Karpas-422 (cell line): ENCODE data around the gene ZNF175. TPM values are rescaled to one million over a fixed set of nuclear protein-coding genes. Genes with fewer than 3 reads are reported as not detected.

Experiments used
- DNase-seq: peaks from one replicate; pipeline ENCODE4 v3.0.0-alpha.2; 2015
- H2AFZ ChIP-seq: fragments of 200-600 bp; sonication (generic); 2 replicates; pipeline ENCODE4 v1.6.1; 2014; ENCODE audit warnings: antibody characterized with exemption, low read length, mixed read lengths
- H3K27ac ChIP-seq: fragments of 200-600 bp; sonication (generic); 2 replicates; pipeline ENCODE4 v1.5.1; 2014; ENCODE audit warnings: mild to moderate bottlenecking, low read length, moderate library complexity
- H3K27me3 ChIP-seq: fragments of 200-600 bp; sonication (generic); 2 replicates; pipeline ENCODE4 v1.6.1; 2014; ENCODE audit warnings: low read length, mixed read lengths
- H3K36me3 ChIP-seq: fragments of 200-600 bp; sonication (generic); 2 replicates; pipeline ENCODE4 v1.6.1; 2014; ENCODE audit warnings: low read length, mixed read lengths; ENCODE audit not compliant: insufficient read depth
- H3K4me1 ChIP-seq: fragments of 200-600 bp; sonication (generic); 2 replicates; pipeline ENCODE4 v1.6.1; 2014; ENCODE audit warnings: mild to moderate bottlenecking, low read length, mixed read lengths
- H3K4me2 ChIP-seq: fragments of 200-600 bp; sonication (generic); 2 replicates; pipeline ENCODE4 v1.6.1; 2014; ENCODE audit warnings: low read length, low read depth, mild to moderate bottlenecking; ENCODE audit not compliant: poor library complexity, severe bottlenecking
- H3K4me3 ChIP-seq: fragments of 200-600 bp; sonication (generic); 2 replicates; pipeline ENCODE4 v1.5.1; 2014; ENCODE audit warnings: mild to moderate bottlenecking, antibody characterized with exemption, low read length, mixed read lengths
- H3K79me2 ChIP-seq: fragments of 200-600 bp; sonication (generic); 2 replicates; pipeline ENCODE4 v1.6.1; 2014; ENCODE audit warnings: mild to moderate bottlenecking, low read length, mixed read lengths
- H3K9ac ChIP-seq: fragments of 200-600 bp; sonication (generic); 2 replicates; pipeline ENCODE4 v1.6.0; 2014; ENCODE audit warnings: low read length
- H3K9me2 ChIP-seq: fragments of 200-600 bp; sonication (generic), shearing (Covaris generic); replicated peaks from 2 replicates; pipeline ENCODE4 v1.6.0; 2014; ENCODE audit warnings: mild to moderate bottlenecking, low read length, moderate library complexity; ENCODE audit not compliant: insufficient read depth
- H3K9me3 ChIP-seq: fragments of 300-700, 200-600 bp; sonication (generic); 2 replicates; pipeline ENCODE4 v1.6.1; 2014; ENCODE audit warnings: low read length, mixed read lengths
- H4K20me1 ChIP-seq: fragments of 200-600 bp; sonication (generic); 2 replicates; pipeline ENCODE4 v1.6.1; 2014; ENCODE audit warnings: mild to moderate bottlenecking, antibody characterized with exemption, low read length, low read depth; ENCODE audit not compliant: insufficient read depth
- total RNA-seq: library from RNA; depleted of rRNA; stranded (reverse); fragments of >200 nt; shearing (Covaris generic); gene quantifications from 2 replicates; pipeline ENCODE4 v1.2.3, GENCODE V29; 2014; ENCODE audit warnings: low replicate concordance

The ZNF175 gene
- total RNA-seq, 1 experiment from 2014 or later, result 8.9 TPM

- Histone ChIP-seq H3K4me1 (peaks cover 15% of the 10 kb centered on the region), H2AFZ (no peak overlapping the region), H3K4me2 (no peak overlapping the region), H3K27ac (no peak overlapping the region), H3K9me3 (peaks cover 5% of the 10 kb centered on the region; the same call in 1 of the 2 replicates), H4K20me1 (no peaks in the 10 kb centered on the region), H3K36me3 (no peaks in the 10 kb centered on the region), H3K79me2 (no peaks in the 10 kb centered on the region), H3K4me3 (no peak overlapping the region), H3K27me3 (no peaks in the 10 kb centered on the region), H3K9me2 (no peaks in the 10 kb centered on the region), H3K9ac (no peak overlapping the region)
- DNase-seq, result no peak
Observed at GRCh38 chr19:51598159-51598915, 27.3 kb downstream of the ZNF175 start.

DNA sequence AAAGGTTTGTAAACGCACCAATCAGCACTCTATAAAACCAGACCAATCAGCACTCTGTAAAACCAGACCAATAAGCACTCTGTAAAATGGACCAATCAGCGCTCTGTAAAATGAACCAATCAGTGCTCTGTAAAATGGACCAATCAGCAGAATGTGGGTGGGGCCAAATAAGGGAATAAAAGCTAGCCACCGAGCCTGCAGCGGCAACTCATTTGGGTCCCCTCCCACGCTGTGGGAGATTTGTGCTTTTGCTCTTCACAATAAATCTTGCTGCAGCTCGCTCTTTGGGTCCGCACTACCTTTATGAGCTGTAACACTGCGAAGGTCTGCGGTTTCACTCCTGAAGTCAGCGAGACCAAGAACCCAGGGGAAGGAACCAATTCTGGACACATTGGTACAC, 28.0 kb downstream of the ZNF175 start:
- Histone ChIP-seq H3K36me3 (no peaks in the 10 kb centered on the region), H3K79me2 (no peaks in the 10 kb centered on the region), H3K4me2 (no peak overlapping the region), H3K9me3 (peaks cover 5% of the 10 kb centered on the region; the same call in 1 of the 2 replicates), H3K4me1 (peaks cover 7% of the 10 kb centered on the region), H3K9me2 (no peaks in the 10 kb centered on the region), H3K9ac (no peak overlapping the region), H3K4me3 (no peak overlapping the region), H4K20me1 (no peaks in the 10 kb centered on the region), H3K27me3 (no peaks in the 10 kb centered on the region), H2AFZ (no peak overlapping the region), H3K27ac (no peak overlapping the region)
- peak; percentile 52 for DNase-seq

- Histone ChIP-seq H3K9me3 (peaks cover 5% of the 10 kb centered on the region; the same call in 1 of the 2 replicates), H3K9ac (no peak overlapping the region), H3K79me2 (no peaks in the 10 kb centered on the region), H3K27me3 (no peaks in the 10 kb centered on the region), H3K4me2 (no peak overlapping the region), H4K20me1 (no peaks in the 10 kb centered on the region), H3K4me1 (peaks cover under 1% of the 10 kb centered on the region), H3K9me2 (no peaks in the 10 kb centered on the region), H3K27ac (no peak overlapping the region), H3K4me3 (no peak overlapping the region), H2AFZ (no peak overlapping the region), H3K36me3 (no peaks in the 10 kb centered on the region)
- DNase-seq, result no peak
Observed at GRCh38 chr19:51600940-51601580, 30.0 kb downstream of the ZNF175 start.

DNA sequence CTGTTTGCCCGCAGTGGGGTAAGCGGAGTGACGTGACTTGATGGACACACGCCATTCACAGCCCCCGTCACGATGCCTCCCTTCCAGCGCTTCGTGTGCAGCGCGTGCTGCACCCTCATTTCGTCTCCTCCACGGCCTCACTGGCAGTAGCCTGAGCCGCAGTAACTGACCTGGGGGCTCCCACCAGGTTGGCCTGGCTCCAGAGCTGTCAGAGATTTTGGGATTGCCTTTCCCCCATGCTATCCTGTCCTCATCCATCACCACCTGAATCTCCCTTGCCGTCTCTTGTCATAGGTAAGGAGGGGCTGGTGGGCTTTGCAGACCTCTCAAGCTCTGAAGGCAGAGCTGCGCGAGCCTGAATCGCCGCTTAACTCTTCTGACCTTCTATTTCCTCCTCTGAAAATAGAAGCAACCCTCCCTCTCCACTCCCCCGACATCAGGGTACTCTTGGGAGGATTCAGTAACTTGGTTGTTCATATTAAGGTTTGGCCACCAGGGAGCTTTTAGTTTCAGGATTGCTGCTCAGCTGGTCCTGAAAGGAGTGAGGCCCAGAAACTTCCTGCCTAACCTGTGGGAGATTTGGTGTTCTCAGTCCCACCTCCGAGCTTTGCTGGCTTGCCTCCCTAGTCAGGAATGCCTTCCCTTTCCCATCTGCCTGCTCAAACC, 31.2 kb downstream of the ZNF175 start:
- Histone ChIP-seq H3K4me1 (peaks cover 13% of the 10 kb centered on the region), H2AFZ (no peak overlapping the region), H3K4me2 (no peak overlapping the region), H3K9me2 (no peaks in the 10 kb centered on the region), H3K9ac (no peak overlapping the region), H3K27ac (no peak overlapping the region), H3K36me3 (no peaks in the 10 kb centered on the region), H3K4me3 (no peak overlapping the region), H4K20me1 (0 out of 2 replicates have a peak, but pooled peaks cover under 1% of the 10 kb centered on the region), H3K27me3 (no peaks in the 10 kb centered on the region), H3K9me3 (peaks cover 5% of the 10 kb centered on the region; the same call in 1 of the 2 replicates), H3K79me2 (no peaks in the 10 kb centered on the region)
- DNase-seq, result no peak

DNA sequence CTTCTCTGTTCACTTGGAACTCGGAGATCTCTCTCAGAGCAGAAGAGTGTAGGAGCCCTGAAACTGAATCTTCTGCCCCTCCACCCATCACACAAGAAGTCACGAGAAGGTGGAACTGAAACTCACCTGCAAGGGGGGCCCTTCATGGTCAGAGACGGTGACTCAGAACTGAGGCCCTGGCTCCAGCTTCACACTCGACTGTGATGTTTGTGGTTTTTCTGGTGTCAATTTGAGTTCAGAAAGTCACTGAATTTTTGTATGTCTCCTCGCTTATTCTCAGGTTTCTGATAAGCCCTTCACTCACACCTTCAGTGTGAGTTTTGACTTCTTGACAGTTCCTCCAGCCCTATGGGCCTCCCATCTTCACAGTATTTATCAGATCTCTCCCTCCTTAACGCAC, 36.0 kb downstream of the ZNF175 start:
- 0 out of 2 replicates have a peak overlapping the region, but pooled peaks have one; percentile 14 for H3K9ac ChIP-seq
- H3K4me2 ChIP-seq, result peak overlapping the region; percentile 37
- no peak overlapping the region for H3K4me3 ChIP-seq

GRCh38 chr19:51607920-51608562, 37.0 kb downstream of the ZNF175 start:
- Histone ChIP-seq H3K27me3 (no peaks in the 10 kb centered on the region; the same call in 1 of the 2 replicates), H3K27ac (no peak overlapping the region), H3K4me3 (no peak overlapping the region), H3K9me3 (no peaks in the 10 kb centered on the region), H2AFZ (no peak overlapping the region), H3K4me2 (no peak overlapping the region), H3K79me2 (no peaks in the 10 kb centered on the region), H3K4me1 (peaks cover 19% of the 10 kb centered on the region), H3K36me3 (no peaks in the 10 kb centered on the region), H3K9ac (no peak overlapping the region), H3K9me2 (no peaks in the 10 kb centered on the region), H4K20me1 (0 out of 2 replicates have a peak, but pooled peaks cover 5% of the 10 kb centered on the region)
- peak; percentile 95 for DNase-seq

More for the DNA sequence above, 36.0 kb downstream of the ZNF175 start:
- Histone ChIP-seq H3K4me1 (peaks cover 19% of the 10 kb centered on the region), H3K27me3 (no peaks in the 10 kb centered on the region), H3K27ac (peak overlapping the region; percentile 70), H3K9me3 (no peaks in the 10 kb centered on the region), H3K36me3 (no peaks in the 10 kb centered on the region), H3K79me2 (no peaks in the 10 kb centered on the region), H4K20me1 (0 out of 2 replicates have a peak, but pooled peaks cover 5% of the 10 kb centered on the region), H3K9me2 (no peaks in the 10 kb centered on the region), H2AFZ (no peak overlapping the region)
- peak; percentile 90 for DNase-seq

GRCh38 chr19:51610576-51610975, 39.5 kb downstream of the ZNF175 start:
- no peak overlapping the region for H3K4me3 ChIP-seq
- no peaks in the 10 kb centered on the region for H3K9me3 ChIP-seq
- H3K9ac ChIP-seq, result no peak overlapping the region
- H4K20me1 ChIP-seq, result 0 out of 2 replicates have a peak, but pooled peaks cover 5% of the 10 kb centered on the region
- H3K27ac ChIP-seq, result no peak overlapping the region
- no peaks in the 10 kb centered on the region for H3K36me3 ChIP-seq
- no peaks in the 10 kb centered on the region for H3K79me2 ChIP-seq
- DNase-seq, result no peak
- peaks cover 19% of the 10 kb centered on the region for H3K4me1 ChIP-seq
- H3K27me3 ChIP-seq, result no peaks in the 10 kb centered on the region; the same call in 1 of the 2 replicates
- no peaks in the 10 kb centered on the region for H3K9me2 ChIP-seq
- no peak overlapping the region for H3K4me2 ChIP-seq
- H2AFZ ChIP-seq, result no peak overlapping the region
